Measurements from ENCODE around the gene EPN1. TPM values are rescaled to one million over a fixed set of nuclear protein-coding genes. Genes with fewer than 3 reads are reported as not detected.

The EPN1 gene
- total RNA-seq (2014; rRNA removed; shearing (Covaris generic)) (82.2 and 103 TPM in 2 replicates), polyA plus RNA-seq (2016; fragmentation: Nextera tagmentation; extraction: Ambion mirVana) (48.8 and 53.1 TPM in 2 replicates)

DNA sequence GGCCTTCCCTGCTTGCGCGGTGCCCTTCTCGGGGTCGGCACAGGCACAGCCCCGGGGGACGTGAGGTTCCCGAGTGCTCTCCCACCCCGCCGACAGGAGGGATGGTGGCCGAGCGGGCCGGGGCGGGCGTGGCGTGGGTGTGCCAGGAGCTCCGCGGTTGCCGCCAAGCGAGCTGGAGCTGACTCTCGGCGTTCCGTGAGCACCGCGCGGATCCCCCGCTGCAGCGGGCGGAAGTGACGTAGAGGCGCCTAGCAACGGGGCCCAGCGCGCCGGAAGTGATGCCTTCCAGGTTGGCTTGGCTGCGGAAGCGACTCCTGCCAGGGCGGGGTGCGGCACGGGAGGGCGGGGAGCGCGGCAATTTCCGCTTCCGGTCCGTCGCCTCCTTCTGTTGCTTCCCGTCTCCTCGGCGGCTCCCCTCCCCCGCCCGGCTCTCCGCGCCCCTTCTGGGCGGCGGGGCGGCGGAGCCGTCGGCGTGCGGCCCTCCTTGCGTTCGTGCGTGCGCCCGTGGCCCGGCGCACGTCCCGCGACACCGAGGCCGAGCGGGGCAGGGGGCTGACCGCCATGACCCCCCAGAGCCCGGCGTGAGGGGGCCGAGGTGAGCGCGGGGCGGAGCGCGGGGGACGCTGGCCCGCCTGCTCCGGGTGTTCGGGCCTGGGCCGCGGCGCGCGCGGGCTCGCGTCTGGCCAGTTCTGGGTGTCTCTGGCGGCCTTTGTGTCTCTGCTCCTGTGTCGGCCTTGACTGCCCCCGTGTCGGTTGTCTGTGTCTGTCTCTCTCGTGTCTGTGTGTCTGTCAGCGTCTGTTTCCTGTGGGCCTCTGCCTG, at the start of gene EPN1:
EPN1 (plus strand) TSS at position 386 of the 820 bp plus-strand sequence. CDS start 3,402 bp downstream, outside the sequence.
- Histone ChIP-seq H3K27ac (peak within 1 kb of the TSS; percentile 71), H3K36me3 (ENCODE audit: low read depth) (peaks cover 10% of the 10 kb centered on the region; the same call in 1 of the 2 replicates), H2AFZ (peak within 1 kb of the TSS; percentile 65), H3K27me3 (replicated peaks; ENCODE audit: insufficient read depth) (no peaks in the 10 kb centered on the region), H3K4me1 (ENCODE audit: insufficient read depth) (peaks cover 39% of the 10 kb centered on the region), H3F3A (ENCODE audit: insufficient read depth) (peaks cover 34% of the 10 kb centered on the region), H3K4me3 (peak within 1 kb of the TSS; percentile 93), H3K9me3 (ENCODE audit: low read depth) (no peaks in the 10 kb centered on the region), H3K4me2 (ENCODE audit: unreplicated experiment) (peak within 1 kb of the TSS; percentile 94), H3K79me2 (ENCODE audit: insufficient read depth) (peaks cover 95% of the 10 kb centered on the region), H3K9me2 (ENCODE audit: insufficient read depth) (no peaks in the 10 kb centered on the region), H4K20me1 (ENCODE audit: insufficient read depth) (peaks cover 8% of the 10 kb centered on the region; the same call in 1 of the 2 replicates), H3K9ac (peak within 1 kb of the TSS; percentile 91)
- WGBS, 2 experiments (ENCODE audit: low coverage in 1 of 2, low lambda C conversion rate in 2 of 2, missing lambda C conversion rate in 2 of 2): 0 to 1% methylated on average over 38 to 81 of the region's 101 CpGs
- TF ChIP-seq EZH2phosphoT487 (IDR thresholded peaks at IDR 0.05; ENCODE audit: insufficient read depth, low read depth) (no peak), EZH2 (IDR thresholded peaks at IDR 0.05; ENCODE audit: insufficient read depth, poor library complexity, severe bottlenecking) (no peak)
- in situ Hi-C loops (cut with MboI): loop anchor here (25.0 kb wide), 1 partner anchor 1213 kb away; the partner anchor contains the start of genes CDC42EP5 and LENG9
- peak; percentile 99 for DNase-seq

DNA sequence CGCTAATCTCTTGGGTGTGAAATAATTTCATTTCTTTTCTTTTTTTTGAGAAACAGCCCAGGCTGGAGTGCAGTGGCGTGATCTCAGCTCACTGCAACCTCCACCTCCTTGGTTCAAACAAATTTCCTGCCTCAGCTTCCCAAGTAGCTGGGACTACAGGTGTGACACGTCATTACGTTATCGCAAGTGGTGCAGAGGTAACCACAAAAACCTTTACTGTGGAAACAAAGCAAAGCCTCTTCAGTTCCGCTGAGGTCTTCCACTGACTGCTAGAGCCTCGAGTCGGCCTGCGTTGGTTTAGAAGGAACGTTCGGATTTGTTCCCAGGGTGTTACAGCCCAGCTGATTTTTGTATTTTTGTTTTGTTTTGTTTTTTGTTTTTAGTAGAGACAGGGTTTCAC, 48.7 kb upstream of the EPN1 start:
- no peak overlapping the region for H2AFZ ChIP-seq
- no peak overlapping the region for H3K4me2 ChIP-seq (ENCODE audit: unreplicated experiment)
- no peaks in the 10 kb centered on the region for H3K27me3 ChIP-seq (replicated peaks; ENCODE audit: insufficient read depth)
- no peak for DNase-seq
- no peak overlapping the region for H3K9ac ChIP-seq
- 0 out of 2 replicates have a peak, but pooled peaks cover 8% of the 10 kb centered on the region for H3K79me2 ChIP-seq (ENCODE audit: insufficient read depth)
- H3K4me1 ChIP-seq (ENCODE audit: insufficient read depth): no peaks in the 10 kb centered on the region
- in situ Hi-C loops (cut with MboI): loop anchor here (25.0 kb wide), 1 partner anchor 489 kb away; the partner anchor contains the start of gene TNNT1
- TF ChIP-seq EZH2phosphoT487 (IDR thresholded peaks at IDR 0.05; ENCODE audit: insufficient read depth, low read depth) (no peak), EZH2 (IDR thresholded peaks at IDR 0.05; ENCODE audit: insufficient read depth, poor library complexity, severe bottlenecking) (no peak)
- peaks cover 5% of the 10 kb centered on the region; the same call in 1 of the 2 replicates for H3F3A ChIP-seq (ENCODE audit: insufficient read depth)
- H3K36me3 ChIP-seq (ENCODE audit: low read depth): no peaks in the 10 kb centered on the region
- H3K27ac ChIP-seq: no peak overlapping the region
- H3K4me3 ChIP-seq: no peak overlapping the region
- no peaks in the 10 kb centered on the region for H3K9me2 ChIP-seq (ENCODE audit: insufficient read depth)
- 87 to 88% methylated on average over 11 of the region's 11 CpGs for WGBS, 2 experiments (ENCODE audit: low coverage in 1 of 2, low lambda C conversion rate in 2 of 2, missing lambda C conversion rate in 2 of 2)
- H4K20me1 ChIP-seq (ENCODE audit: insufficient read depth): no peaks in the 10 kb centered on the region
- H3K9me3 ChIP-seq (ENCODE audit: low read depth): no peaks in the 10 kb centered on the region

DNA sequence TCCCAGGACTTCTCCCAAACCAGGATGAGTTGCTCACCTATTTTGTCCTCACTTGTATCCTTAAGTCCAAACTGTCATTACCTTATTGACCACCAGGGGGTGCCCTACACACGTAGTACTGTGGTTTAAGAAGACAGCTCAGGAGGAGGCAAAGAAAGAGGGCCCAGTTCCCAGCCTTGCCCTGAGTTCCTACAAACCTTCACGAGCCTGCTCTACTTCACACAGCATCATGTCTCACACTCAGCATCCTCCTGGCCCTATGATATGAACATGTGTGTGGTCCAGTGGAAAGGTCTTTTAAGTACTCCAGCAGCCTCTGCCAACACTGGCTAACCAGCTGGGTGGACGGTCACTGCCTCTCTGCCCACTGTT, 42.6 kb upstream of the EPN1 start:
- H3K27me3 ChIP-seq (replicated peaks; ENCODE audit: insufficient read depth): no peaks in the 10 kb centered on the region
- in situ Hi-C loops (cut with MboI): loop anchor here (25.0 kb wide), 1 partner anchor 495 kb away; the partner anchor contains the start of gene TNNT1
- no peak overlapping the region for H3K9ac ChIP-seq
- no peak overlapping the region for H3K4me2 ChIP-seq (ENCODE audit: unreplicated experiment)
- no peak overlapping the region for H3K4me3 ChIP-seq
- 6 to 12% methylated on average over 3 of the region's 3 CpGs for WGBS, 2 experiments (ENCODE audit: low coverage in 1 of 2, low lambda C conversion rate in 2 of 2, missing lambda C conversion rate in 2 of 2)
- H3K9me2 ChIP-seq (ENCODE audit: insufficient read depth): no peaks in the 10 kb centered on the region
- H3K27ac ChIP-seq: no peak overlapping the region
- H4K20me1 ChIP-seq (ENCODE audit: insufficient read depth): no peaks in the 10 kb centered on the region
- H3K79me2 ChIP-seq (ENCODE audit: insufficient read depth): peaks cover 27% of the 10 kb centered on the region
- peaks cover 13% of the 10 kb centered on the region for H3K4me1 ChIP-seq (ENCODE audit: insufficient read depth)
- H3F3A ChIP-seq (ENCODE audit: insufficient read depth): no peaks in the 10 kb centered on the region
- no peak for TF ChIP-seq EZH2phosphoT487 (IDR thresholded peaks at IDR 0.05; ENCODE audit: insufficient read depth, low read depth)
- TF ChIP-seq EZH2 (IDR thresholded peaks at IDR 0.05; ENCODE audit: insufficient read depth, poor library complexity, severe bottlenecking): no peak
- H2AFZ ChIP-seq: peak overlapping the region; percentile 63
- no peaks in the 10 kb centered on the region for H3K9me3 ChIP-seq (ENCODE audit: low read depth)
- peak; percentile 86 for DNase-seq
- no peaks in the 10 kb centered on the region for H3K36me3 ChIP-seq (ENCODE audit: low read depth)

DNA sequence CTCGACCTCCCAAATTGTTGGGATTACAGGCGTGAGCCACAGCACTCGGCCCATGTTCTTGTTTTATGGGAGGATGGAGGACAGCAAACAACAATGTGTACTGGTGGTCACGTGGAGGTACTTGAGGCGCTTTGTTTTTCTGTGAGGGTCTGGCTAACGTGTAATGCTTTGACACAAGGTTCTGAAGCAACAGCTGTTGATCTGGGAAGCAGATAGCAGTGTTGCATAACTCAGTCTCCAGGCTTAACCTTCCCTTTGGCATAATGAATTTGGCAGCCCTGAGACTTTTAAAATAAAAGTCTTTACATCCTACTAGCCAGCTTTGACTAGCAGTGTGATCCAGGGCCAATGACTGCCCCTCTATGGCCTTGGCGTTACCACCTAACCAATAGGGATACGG, 41.2 kb upstream of the EPN1 start:
- no peaks in the 10 kb centered on the region for H3K27me3 ChIP-seq (replicated peaks; ENCODE audit: insufficient read depth)
- peak overlapping the region; percentile 99 for H3K4me2 ChIP-seq (ENCODE audit: unreplicated experiment)
- H2AFZ ChIP-seq: peak overlapping the region; percentile 93

More for the DNA sequence above, 41.2 kb upstream of the EPN1 start:
- Histone ChIP-seq H3F3A (ENCODE audit: insufficient read depth) (peaks cover 6% of the 10 kb centered on the region), H3K27ac (no peak overlapping the region), H3K36me3 (ENCODE audit: low read depth) (no peaks in the 10 kb centered on the region), H3K9ac (peak overlapping the region; percentile 100; the same call in 1 of the 2 replicates), H3K4me3 (no peak overlapping the region), H3K9me3 (ENCODE audit: low read depth) (no peaks in the 10 kb centered on the region), H3K4me1 (ENCODE audit: insufficient read depth) (peaks cover 13% of the 10 kb centered on the region), H3K9me2 (ENCODE audit: insufficient read depth) (no peaks in the 10 kb centered on the region), H3K79me2 (ENCODE audit: insufficient read depth) (peaks cover 41% of the 10 kb centered on the region), H4K20me1 (ENCODE audit: insufficient read depth) (no peaks in the 10 kb centered on the region)
- WGBS, 2 experiments (ENCODE audit: low coverage in 1 of 2, low lambda C conversion rate in 2 of 2, missing lambda C conversion rate in 2 of 2): 85% methylated on average over 8 of the region's 8 CpGs
- in situ Hi-C loops (cut with MboI): loop anchor here (25.0 kb wide), 1 partner anchor 497 kb away; the partner anchor contains the start of gene TNNT1
- no peak for DNase-seq
- TF ChIP-seq EZH2phosphoT487 (IDR thresholded peaks at IDR 0.05; ENCODE audit: insufficient read depth, low read depth) (no peak), EZH2 (IDR thresholded peaks at IDR 0.05; ENCODE audit: insufficient read depth, poor library complexity, severe bottlenecking) (no peak)

Data from GM23248 (cell line).